ENCODE results near the gene DMRTB1.

DMRTB1 gene

DNA sequence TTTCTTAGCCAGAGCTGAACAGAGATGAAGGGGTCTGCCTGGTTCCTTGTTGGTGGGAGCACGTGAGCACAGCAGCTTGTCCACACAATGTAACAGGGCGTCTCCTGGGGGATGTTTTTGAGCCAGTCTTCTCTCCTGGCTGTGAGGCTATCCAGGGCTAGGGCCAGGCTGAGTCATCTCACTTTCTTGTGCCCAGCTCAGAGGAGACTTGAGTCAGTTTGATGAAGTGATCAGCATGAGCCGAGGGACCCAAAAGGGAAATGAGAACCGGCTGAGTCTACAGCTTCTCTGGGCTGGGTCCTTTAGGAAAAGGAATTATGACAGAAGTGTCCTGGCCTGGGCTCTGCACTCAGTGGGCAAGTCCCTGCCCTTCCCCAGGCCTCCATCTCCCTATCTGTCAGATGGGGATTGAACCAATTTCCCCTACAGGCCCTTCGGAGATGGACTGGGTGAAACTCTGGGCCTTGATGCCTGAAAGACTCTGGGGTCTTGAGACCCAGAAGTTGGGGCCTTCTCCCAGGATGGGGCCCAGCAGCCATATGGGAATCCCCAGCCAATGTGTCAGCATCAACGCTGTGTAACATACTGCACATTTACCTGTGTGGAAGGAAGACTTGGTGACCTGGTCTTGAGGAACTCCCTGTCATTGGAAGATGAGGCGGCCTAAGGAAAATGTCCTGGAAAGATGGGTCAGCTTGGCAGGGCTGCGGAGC is 36.6 kb downstream of the DMRTB1 start:
- DNase-seq: no peak

DNA sequence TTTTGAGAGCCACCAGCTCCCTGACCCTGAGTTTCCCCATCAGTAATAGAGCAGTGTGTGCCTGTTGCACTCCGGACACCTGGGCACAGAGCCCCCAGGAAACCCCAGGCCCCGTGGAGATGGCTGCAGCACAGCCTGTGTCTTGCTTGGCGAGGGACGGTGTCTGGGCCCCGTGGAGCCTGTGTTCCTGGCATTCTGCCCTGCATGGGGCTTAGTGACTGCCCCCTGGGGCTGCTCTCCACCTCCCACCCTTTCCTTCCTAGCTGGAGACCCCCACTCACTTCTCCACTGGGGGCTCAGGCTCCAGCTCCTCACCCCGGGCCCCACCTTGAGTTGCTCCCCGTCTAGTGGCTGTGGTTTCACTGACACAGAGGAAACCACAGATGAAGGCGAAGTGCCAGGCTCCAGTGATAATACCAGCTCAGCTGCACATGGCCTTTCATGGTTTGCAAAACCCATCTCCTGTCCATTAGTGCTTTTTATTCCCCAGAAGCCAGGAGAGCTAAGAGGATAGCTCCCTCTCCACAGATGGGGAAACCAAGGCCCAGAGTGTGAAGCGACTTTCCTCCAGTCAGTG is 39.4 kb downstream of the DMRTB1 start:
- no peak for DNase-seq

DNA sequence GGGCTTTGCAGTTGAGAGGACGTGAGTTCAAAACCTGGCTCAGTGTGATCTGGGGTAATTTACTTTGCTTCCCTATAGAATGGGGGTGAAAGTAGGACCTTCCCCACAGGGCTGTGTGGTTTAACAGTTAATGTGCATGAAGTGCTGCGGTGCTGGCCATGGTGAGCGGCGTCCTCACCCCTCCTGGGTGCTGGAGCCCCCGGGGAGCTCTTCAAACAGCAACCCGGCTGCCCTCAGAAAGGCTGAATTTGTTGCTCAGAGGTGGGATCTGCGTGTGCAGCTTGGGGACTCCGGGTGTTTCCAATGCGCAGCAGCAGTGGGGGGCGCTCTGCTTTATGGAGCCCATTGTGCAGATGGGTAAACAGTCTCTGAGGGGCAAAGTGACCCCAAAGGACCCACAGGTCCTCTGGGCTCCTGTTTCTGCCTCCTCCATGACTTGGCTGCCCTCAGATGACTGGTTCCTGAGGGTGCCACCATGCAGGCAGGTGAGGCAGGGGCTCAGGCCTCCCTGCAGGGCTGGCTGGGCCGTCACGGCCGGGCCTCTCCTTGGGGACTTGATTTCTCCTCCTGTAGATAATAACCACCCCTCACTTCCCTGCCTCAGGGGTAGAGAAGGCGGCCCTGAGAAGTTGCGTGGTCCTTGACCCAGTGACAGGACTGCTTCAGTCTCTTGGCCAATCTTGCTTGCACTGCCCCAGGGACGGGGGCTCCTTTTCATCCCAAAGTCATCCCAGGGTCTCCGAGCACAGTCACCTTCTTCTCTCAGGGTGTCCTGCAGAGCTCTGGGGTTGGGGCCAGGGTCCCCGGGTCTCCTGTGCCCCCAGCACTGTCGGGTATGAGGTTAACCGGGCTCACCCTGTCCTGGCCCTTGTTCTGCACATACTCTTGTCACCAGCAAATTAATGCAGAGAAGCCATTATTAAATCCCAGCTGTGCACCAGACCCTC is 40.3 kb downstream of the DMRTB1 start:
- no peak for DNase-seq

DNA sequence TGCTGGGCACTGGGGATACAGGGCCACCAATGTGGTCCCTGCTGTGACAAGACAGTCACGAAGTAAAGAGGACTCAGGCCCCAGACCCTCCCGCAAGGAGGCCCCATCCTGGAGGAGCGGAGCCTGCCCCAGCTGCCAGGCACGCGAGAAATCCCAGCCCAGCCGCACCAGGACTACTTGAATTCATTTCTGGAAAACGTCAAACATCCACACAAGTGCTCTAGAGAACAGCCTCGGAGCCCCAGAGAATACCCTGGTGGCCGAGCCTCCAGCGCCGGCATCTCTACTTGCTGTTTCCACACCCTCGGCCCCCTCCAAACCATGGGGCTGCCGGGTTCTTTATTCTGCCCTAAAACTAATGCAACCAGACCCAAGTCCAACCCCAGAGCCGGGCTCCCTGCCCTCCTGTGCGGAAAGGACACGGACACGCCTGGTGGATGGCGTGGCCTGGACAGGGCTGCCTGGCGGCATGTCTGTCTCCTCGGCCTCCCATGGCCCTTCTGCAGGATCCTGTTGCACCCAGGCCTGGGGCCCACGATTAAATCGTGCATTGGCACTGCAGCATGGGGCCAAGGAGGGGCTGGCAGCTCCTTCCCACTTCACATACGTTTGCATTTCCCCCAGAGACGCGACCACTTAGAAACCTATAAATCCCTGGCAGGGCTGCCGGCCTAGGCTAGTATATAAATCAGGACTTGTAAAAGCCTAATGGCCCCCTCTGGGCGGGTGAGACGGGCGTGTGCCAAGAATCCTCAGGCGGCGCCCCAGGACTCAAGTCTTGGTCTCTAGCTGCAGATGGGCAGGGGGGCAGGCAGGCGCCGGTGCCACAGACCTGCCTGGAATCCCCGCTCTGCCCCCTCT is 41.2 kb downstream of the DMRTB1 start:
- DNase-seq: no peak

DNA sequence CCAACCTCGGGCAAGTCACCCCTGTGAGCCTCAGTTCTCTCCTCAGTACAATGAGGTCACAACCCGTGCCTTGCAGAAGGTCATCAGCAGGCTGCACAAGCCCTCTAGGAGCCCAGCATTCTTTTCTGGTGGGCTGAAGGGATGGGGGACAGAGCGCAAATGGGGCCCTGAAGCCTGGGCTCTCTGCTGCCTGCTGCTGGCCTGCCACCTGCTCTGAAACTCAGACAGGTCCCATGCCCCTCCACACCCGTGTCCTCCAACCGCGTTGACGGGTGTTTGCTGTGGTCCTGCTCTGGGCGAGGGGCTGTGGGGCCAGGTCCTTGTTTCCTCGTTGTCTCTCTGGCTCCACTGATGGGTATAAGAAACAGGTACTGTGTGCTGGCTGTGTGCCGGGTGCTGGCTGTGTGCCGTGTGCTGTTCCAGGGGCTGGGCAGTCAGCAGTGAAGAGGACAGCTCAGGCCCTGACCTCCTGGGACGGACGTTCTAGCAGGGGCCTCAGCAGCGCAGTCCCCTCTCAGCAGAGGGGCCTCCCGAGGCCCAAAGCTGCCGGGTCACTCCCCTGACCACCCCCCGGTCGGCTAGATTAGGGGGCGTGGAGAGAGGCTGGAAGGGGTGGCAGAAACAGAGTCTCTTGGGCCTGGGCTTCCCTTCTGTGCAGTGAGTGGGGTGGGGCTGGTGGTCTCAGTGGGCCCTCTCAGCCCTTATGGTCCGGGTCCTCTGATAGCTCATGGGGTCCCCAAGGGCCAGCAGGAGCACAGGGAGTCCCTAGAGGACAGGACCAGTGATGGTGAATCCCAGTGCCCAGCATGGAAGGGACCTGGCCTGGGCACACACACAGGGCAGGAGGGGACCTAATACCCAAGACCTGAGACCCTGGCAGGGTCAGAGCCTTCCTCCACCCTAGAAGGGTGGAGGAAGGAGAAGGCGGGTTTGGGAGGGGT is 42.1 kb downstream of the DMRTB1 start:
- no peak for DNase-seq

- no peak for DNase-seq
Measured at GRCh38 chr1:53502641-53503432, 43.6 kb downstream of the DMRTB1 start.

- no peak for DNase-seq
Measured at GRCh38 chr1:53503433-53504217, 44.4 kb downstream of the DMRTB1 start.

- no peak for DNase-seq
Measured at GRCh38 chr1:53504901-53505300, 45.7 kb downstream of the DMRTB1 start.

DNA sequence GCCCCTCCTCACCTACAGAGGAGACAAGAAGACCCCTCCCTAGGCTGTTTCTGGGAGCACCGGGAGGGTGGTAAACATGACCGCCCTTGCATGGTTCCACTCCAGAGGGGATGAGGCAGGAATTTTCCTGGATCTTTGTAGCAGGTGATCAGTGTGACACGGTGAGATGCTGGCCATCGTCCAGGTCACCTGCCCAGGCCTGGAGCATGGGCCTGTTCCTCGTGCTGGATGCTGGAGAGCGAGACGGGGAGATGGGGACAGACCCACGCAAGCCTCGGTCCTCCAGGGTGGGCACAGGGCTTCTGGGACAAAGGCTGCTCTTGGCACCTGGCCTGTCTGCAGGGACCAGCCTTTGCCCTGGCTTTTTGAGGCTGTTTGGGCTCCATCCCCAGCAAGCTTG is 46.2 kb downstream of the DMRTB1 start:
- DNase-seq: no peak

DNA sequence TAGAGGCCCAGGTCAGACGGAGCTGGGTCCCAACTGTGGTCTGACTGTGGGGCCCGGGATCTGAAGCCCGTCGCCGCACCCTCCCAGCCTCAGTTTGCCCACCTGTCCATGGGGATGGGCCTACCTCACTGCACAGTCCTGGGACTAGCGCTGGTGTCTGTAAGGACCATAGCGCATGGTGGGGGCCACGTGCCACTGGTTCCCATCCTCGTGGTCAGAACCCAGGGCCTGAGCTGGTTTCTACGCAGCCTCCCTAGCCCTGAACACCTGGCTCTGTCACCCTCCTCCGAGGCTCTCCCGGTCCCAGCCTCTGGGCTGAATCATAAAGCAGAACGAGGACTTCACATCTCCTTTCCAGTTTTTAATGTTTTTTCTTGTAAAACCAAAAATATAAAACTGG is 46.7 kb downstream of the DMRTB1 start:
- no peak for DNase-seq

DNA sequence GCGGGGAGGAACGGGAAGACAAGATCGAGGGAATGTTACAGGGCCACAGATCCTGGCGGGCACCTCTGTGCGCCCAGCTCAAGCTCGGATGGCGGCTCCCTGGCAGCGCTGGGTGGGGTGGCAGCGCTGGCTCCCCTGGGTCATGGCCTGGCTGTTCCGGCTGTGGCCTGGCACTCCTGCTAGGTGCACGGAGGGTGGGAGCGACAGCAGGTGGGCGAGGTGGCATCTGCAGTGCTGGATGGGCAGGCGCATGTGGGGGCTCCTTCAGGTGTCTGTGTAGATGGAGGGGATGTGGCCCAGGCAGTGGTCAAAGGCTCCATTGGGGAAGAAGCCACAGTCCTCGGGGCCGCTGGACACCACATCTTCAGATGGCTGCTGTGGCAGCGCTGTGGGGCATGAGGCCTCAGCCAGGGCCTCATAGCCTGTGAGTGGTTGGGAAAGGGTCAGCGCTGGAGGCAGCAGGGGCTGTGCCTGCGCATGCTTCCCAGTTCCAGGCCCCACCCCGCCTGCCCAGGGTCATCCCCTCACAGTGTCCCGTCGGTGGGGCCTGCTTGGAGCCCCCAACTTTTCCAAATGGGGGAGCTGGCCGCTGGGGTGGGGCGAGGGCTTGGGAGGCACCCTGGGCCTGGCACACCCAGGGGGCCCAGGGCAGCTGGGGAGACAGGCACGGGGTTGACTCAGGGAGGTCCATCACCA is 47.3 kb downstream of the DMRTB1 start:
- DNase-seq: no peak

DNA sequence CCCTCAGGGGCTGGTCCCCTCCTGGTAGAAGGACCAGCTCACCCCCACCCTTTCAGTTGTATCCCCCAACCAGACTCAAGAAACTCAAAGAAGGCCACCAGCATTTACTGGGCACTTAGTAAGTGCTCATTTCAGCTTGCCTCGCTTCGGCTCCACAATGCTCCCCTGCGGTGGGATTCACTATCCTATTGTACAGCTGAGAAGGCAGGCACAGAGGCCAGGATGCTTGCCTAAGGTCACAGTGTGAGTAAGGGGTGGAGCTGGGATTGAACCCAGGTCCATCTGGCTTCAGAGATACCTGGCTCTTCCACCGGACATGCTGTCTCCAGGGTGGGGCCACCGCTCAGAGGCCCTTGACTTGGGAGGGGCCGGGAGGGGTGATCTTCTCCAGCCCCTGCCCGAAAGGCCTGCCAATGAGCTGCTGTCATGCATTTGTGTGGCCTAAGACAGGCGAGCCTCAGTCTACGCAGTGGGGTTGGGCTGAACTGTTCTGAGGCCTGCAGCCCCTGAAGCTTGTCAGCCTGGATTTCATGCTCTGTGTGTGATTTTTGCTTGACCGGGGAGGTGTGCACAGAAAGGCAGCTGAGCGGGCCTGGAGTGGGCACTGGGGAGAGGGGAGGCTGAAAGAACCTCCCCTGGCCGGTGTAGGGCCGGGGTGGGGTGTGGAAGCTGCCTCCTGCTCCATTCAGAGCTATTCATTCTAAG is 48.1 kb downstream of the DMRTB1 start:
- no peak for DNase-seq

DNA sequence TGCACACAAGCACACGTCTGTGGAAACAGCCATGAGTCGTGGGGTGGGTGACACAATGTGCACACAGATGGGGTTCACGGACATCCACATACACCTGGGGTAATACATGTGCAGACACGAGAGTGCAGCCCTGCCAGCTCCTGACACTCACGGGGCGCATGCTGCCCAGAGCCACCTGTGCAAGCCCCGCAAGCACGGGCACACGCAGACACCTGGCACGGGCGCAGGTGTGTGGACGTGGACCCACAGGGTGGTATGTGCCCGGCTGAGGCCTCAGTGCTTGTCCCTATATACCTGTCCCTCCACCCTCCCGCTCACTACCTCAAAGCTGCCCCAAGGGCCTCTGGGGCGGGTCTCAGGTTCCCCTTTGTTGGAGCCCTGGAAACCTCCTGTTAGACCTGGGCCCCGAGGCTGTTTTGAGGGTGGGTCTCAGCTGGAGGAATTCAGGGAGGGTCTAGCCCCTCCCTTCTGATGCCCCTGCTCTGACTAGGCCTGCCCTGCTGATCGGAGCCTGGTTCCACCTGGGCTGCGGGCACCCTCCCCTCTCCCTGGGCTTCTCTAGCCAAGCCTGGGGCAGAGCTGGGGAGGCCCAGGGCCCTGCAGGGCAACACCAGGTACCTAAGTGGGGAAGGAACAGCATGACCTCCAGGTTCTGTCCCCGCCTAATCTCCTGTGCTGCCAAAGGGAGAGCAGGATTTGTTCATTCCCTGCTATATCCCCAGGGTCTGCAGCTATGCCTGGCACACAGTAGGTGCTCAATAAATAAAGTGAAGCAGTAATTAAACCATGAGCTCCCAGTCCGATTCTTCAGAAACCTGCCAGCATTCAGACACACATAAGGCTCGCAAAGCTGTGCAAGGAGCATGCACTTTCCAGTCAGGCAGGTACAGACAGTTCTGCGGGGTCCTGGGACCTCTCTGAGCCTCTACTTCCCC is 49.1 kb downstream of the DMRTB1 start:
- no peak for DNase-seq

- no peak for DNase-seq
Measured at GRCh38 chr1:53508991-53509666, 49.9 kb downstream of the DMRTB1 start.

DNA sequence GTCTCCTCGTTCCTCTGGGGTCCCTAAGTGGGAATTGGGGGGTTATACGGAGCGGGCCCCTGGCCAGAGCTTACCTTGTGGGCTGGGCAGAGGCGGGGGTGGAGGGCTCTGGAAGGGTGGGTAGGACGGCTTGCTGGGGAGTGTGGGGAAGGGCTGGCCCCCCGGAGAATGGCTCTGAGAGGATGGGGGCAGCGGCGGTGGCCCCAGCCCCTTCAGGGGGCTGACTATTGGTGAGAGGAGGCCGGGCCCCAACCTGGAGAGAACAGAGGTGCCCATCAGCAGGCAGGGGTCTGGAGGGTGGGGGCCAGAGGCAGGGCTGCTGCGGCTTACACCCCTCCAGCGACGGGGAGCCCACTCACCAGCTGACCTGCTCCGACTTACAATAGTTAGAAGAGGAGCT is 50.6 kb downstream of the DMRTB1 start:
- DNase-seq: no peak

- no peak for DNase-seq
Measured at GRCh38 chr1:53510215-53510614, 51.0 kb downstream of the DMRTB1 start.

All from stimulated activated CD4-positive, alpha-beta T cell treated with anti-CD3 and anti-CD28 coated beads, Interleukin-2, amount 100 ng/mL, for 48 hours (primary cell).